GM23248 (cell line): ENCODE data around the gene BCAR1.

ENCODE experiments used
- EZH2 ChIP-seq: fragments of 200-600 bp; sonication (generic); IDR thresholded peaks from 2 replicates; pipeline ENCODE4 v1.6.1; 2018; ENCODE audit warnings: antibody characterized with exemption, mild to moderate bottlenecking; ENCODE audit not compliant: insufficient read depth, poor library complexity, severe bottlenecking
- EZH2phosphoT487 ChIP-seq: fragments of 200-600 bp; sonication (generic); IDR thresholded peaks from 2 replicates; pipeline ENCODE4 v1.6.1; 2018; ENCODE audit warnings: antibody characterized with exemption, moderate library complexity, mild to moderate bottlenecking, low read depth; ENCODE audit not compliant: insufficient read depth

- no peak for TF ChIP-seq EZH2phosphoT487
- TF ChIP-seq EZH2, result no peak
Measured at GRCh38 chr16:75239542-75240122, 11.8 kb downstream of the BCAR1 start.
